Left cardiac atrium (tissue), 4 donors: ENCODE data around the gene PARM1. TPM values are rescaled to one million over a fixed set of nuclear protein-coding genes. Genes with fewer than 3 reads are reported as not detected.
"Not testable (repeated sequence)": the region's sequence is repeated elsewhere in the genome, so short reads cannot be mapped to it uniquely, and the experiment has no call there.

ENCODE experiments used
- ATAC-seq, 2 donors: fragments of 200-7000 bp; cut with Tn5 transposase; one replicate each; pipeline ENCODE4 v1.9.1; 2020; ENCODE audit warnings: mild to moderate bottlenecking in 2 of 2, moderate library complexity in 2 of 2
- DNase-seq: peaks from one replicate; pipeline ENCODE4 v3.0.0-alpha.2; 2020
- intact Hi-C, 2 donors: fragments of 100-400 bp; cut with DNase I; formaldehyde crosslinking; loops; one replicate each; pipeline versions ENCODE4 v1.14.1 to v1.15.1; 2022 to 2023
- total RNA-seq, 2 donors: library from RNA; stranded (reverse); fragmentation: NEBNext Ultra II Directional; extraction: Animal tissue kit (Norgen Biotek cat#: 25700); gene quantifications; one replicate each; pipeline ENCODE4 v1.2.1, GENCODE V29; 2021
- donor health status: DM: no; HTN: yes; CAD: no.
- donor health status: DM: no; HTN: yes; CAD: no; lungs with severe emphysema.
- donor health status: DM: yes; HTN: yes; CAD: no.
- donor health status: Dilated cardiomyopathy.

PARM1 gene
- total RNA-seq, 2 donors from 2014 or later = 89.1 to 91.8 TPM

DNA sequence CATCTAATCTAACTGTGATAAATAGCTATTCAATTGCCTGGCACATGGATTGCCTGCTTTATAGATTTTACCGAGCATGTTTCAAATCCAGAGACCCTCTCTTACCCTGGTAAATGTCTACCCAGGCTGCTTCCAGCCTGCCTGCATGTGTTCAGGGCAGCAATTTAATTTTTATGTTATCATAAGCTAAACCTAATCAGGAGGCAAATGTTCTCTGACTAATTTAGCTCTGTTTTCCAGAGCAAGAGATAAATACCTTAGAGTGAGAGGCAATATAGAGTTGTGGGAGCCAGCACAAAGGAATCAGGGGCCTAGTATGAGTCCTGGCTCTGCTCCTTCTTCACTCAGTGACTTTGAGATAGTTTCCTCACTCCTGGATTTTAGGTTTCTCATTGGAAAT is 37.7 kb downstream of the PARM1 start:
- DNase-seq = no peak
- intact Hi-C loops = loop anchor here in 1 of 2 donors (10.0 kb wide), 1 partner anchor 84 kb away; no protein-coding TSS in a partner anchor
- peak in 1 of 2 donors; percentile 16 for ATAC-seq

DNA sequence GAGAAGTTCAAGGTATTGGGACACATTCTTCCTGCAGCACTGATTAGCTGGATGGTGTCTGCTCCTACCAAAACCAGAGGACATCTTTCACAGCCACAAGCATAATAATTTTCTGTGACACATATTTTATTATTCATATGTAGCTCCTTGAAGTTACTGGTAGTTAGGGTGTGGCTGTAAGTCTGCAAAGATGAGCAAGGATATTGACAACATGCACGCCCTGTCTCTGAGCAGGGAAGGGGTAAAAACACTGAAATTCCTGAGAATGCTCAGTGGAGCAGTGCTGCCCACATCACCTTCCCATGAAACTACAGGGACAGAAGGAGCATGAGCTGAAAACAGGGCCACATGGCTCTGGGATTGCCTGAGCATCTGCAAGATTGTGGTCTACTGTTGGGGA is 38.9 kb downstream of the PARM1 start:
- intact Hi-C loops = loop anchor here in 1 of 2 donors (10.0 kb wide), 1 partner anchor 83 kb away; no protein-coding TSS in a partner anchor
- ATAC-seq (no peak), DNase-seq (no peak)

DNA sequence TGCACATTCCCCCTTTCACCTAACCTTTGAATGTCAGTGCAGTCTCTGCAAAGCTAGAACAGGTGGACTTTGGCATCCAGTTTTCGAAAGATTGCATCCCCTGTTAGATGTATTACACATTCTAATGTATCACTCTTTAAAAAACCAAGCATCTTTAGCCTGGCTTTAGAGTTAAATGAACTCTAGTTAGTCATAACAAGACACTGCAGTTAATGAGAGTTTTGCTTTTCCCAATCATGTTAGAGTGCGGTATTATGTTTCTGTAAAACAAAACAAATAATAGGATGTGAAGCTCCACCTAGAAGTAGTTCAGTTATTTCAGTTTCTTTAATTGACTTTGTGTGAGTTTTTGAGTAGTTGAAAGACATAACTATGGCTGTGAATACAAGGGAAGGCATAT is 42.2 kb downstream of the PARM1 start:
- intact Hi-C loops = loop anchor here in 1 of 2 donors (10.0 kb wide), 1 partner anchor 80 kb away; no protein-coding TSS in a partner anchor
- DNase-seq (no peak), ATAC-seq (no peak)

DNA sequence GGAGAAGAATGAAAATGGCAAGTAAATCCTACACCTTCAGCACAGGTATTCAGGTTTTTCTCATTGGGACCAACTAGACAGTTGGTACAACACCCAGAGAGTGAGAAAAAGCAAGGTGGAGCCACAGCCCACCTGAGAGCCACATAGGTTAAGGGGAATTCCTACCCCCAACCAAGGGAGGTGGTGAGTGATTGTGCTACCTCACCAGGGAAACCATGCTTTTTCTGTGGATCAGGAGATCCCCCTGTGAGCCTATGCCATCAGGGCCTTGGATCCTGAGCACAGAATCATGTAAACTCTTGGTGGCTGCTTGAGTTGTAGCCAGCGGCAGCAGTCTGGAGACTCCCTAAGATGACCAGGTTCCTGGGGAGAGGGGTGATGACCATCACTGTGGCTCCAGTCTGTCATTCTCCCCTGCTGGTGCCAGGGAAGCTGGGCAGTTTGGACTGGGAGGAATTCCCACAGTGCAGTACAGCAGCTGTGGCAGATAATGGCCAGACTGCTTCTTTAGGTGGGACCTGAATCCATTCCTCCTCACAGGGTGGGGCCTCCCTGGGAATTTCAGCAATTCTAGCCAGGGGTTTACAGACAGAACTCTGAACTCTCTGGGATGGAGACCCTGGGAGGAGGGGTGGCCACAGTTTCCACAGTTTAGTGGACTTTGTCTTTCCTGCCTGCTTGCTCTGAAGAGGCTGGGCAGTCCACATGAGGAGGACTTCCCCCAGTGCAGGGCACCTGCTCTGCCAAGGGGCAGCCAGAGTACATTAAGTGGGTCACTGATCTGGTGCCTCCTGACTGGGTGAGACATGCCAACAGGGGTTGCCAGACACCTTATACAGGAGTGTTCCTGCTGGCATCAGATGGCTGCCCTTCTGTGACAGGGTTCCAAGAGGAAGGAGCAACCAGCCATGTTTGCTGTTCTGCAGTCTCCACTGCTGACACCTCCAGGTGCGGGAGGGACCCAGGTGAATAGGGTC is 43.2 kb downstream of the PARM1 start:
- ATAC-seq = peak in 1 of 2 donors; percentile 30
- intact Hi-C loops = loop anchor here in 1 of 2 donors (10.0 kb wide), 1 partner anchor 79 kb away; no protein-coding TSS in a partner anchor
- DNase-seq = peak; percentile 18

DNA sequence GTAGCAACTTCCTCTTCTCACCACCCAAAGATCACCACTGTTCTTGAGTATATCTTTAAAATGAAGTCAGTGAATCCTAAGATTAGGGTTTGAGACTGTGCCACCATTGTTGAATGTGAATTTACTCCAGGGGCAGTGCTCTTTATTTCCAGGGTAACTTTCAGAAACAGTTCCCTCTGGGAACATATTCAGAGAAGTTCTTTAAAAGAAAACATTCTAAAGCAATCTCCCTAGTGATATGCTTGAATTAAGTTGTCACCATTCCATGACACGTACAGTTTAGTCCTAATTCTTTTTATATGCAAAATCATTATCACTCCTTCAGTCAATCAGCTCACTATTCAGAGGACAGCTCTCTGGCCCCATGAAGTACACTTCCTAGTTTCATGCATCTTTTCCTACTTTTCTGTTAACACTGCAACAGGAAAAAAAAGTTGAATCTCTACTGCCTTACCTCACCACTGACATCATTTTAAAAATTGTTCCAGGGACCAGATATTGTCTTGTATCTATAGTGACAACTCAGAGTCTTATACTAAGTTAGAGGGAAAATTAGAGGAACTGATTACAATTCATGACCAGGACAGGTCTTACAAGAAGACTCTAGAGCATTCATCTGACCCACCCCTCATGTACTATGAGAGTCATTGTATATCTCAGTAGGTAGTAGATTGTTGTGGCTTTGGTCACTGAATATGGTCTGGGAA is 49.8 kb downstream of the PARM1 start:
- DNase-seq (no peak), ATAC-seq (no peak)
- intact Hi-C loops = no loop called here

DNA sequence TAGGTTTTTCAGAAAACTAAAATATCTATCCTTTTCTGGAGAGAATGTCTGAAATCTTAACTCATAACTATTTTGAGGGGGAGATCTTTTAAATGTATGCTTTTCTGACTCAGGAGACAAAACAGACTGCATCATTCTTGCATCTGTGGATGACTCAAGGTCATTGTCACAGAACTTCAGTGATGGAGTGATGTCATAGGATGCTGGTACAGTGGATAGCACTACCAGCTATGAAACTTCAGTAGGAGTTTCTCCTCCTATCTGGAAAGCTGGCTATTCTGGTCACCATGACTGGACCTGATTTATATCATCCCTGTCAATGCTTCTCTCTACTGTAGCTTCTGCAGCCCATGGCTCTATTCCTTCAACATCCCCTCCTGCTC is 50.3 kb downstream of the PARM1 start:
- DNase-seq (no peak), ATAC-seq (peak in 1 of 2 donors; percentile 35)
- intact Hi-C loops = no loop called here

DNA sequence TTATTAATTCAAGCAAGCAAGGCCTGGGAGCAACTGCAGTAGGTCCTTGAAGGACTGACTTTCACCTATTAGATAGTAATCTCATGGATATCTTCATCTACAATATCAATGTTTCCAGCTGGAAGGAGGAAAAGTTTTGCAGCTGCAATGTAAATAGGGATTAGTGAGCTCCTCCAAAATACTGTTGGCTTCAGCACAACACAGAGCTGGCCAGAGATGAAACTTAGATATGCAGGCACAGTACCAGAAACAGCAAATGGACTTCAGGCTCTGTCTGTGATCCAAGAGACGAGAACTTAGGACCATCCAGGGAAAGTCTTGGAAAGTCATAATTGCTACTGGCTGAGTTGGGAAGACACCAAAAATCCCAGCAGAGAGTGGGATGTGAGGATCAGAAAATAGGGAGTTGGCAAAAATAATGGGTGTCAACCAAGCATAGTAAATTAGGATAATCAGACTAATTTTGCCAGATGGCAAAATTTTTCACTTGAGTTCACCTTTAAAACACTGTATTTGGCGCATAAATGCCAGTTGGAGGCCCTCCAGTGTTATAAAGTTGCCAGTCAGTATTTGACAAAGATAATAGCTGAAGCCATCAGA is 57.5 kb downstream of the PARM1 start:
- no peak for DNase-seq
- peak in 1 of 2 donors; percentile 65 for ATAC-seq
- intact Hi-C loops = no loop called here

DNA sequence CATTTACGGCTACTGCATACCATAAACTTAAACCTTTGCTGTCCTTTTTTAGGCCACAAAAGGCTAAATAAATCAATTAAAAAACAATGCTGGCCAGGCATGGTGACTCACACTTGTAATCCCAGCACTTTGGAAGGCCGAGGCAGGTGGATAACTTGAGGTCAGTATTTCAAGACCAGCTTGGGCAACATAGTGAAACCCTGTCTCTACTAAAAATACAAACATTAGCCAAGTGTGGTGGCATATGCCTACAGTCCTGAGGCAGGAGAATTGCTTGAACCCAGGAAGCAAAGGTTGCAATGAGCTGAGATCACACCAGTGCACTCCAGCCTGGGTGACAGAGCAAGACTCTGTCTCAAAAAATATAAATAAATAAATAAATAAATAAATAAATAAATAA is 61.5 kb downstream of the PARM1 start:
- intact Hi-C loops, ATAC-seq, DNase-seq: not testable (repeated sequence)

DNA sequence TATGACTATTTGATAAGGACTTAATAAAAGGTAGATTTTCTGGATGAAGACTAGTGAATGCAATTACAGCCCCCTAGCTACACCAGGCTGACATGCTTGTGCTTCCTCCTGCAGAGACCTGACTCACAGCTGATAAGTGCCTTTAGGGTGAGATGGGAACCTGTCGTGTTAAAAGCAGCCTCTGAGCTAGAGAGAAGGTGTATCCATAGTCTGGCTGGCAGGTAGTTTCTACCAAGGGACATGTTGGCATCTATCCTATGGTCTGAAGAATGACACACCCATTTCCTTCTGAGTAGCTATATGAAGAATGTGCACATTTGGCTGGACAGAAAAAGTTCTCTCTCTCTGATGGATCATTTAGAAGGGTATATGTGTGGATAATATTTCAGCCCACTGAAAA is 64.1 kb downstream of the PARM1 start:
- peak in 1 of 2 donors; percentile 53 for ATAC-seq
- no peak for DNase-seq
- intact Hi-C loops = no loop called here

DNA sequence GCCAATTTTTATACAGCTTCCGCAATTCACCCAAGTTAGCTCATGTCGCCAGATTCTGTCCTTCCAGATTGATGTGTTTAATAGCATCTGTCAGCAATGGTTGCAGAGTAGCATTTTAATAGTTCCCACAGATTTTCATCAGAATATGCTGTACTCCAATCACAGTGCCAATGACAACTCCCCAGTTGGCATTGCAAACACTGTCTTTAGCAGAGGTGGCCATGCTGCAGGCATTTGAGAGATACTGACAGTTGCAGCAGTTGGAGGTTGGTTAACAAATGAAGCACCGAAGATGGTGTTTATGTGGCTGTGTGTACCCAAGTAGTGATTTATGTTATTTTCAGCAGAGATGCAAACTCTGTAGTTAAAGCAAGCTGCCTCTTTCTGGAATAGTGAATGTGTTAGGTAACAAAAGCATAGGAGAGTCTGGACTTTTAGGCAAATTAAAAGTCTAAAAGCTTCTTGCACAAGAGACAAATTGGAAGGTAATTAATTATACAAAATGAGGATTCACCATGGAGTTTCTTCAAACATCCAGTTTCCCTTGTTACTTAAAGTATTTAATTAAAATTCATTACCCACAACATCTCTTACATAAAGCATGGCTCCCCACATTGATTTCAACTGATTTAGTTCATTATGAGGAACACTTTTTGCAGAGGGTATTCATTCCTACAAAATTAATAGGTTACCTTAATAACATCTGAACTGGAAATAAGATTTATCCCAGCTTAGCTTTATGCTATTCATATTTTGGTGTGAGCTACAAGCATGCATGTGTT is 65.2 kb downstream of the PARM1 start:
- DNase-seq (no peak), ATAC-seq (no peak)
- intact Hi-C loops = no loop called here

DNA sequence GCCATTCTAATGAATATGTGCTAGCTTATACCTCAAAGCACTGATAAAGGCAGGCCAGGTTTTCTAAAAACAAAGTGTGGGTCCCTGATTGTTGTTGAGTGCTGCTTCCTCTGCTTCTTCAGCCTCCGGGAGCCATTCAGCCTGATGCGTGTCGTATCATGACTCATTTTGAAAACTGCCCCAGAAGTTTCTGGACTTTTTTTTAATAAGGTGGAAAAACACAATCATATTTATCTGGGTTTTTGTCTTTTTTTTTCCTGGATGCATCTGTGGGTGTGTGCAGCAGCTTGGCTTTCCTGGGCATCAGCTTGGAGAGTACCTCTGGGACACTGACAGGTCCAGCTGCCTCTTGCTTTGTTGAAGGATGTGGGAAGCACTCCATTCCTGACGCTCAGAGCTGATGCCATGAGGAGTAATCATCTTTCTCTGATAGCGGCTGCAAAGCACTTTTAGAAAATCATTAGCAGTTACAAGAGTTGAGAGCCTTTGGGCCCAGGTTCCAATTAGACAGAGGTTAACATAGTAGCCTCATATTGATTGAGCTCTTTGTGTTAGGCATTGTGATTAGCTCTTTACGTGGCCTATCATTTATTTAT is 66.9 kb downstream of the PARM1 start:
- intact Hi-C loops = no loop called here
- peak; percentile 68 to 70 for ATAC-seq
- no peak for DNase-seq

DNA sequence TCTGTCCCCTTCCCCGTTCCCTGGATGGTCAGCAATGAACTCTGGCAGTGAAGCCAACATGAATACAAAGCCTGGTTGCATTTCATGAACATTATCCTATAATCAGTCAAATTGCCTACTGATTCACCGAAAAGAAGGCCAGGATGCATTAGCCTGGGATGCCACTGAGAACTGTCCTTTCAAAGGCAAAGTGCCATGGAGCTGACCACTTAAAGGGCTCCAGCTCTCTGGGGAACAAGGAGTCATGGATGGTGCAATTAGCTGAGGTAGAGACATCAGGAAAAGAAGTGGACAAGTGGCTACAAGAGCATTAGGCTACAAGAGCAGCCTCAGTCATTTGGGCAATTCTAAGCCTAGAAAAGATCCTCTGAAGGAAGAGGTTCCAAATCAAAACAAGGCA is 69.0 kb downstream of the PARM1 start:
- intact Hi-C loops = no loop called here
- ATAC-seq (no peak), DNase-seq (no peak)

DNA sequence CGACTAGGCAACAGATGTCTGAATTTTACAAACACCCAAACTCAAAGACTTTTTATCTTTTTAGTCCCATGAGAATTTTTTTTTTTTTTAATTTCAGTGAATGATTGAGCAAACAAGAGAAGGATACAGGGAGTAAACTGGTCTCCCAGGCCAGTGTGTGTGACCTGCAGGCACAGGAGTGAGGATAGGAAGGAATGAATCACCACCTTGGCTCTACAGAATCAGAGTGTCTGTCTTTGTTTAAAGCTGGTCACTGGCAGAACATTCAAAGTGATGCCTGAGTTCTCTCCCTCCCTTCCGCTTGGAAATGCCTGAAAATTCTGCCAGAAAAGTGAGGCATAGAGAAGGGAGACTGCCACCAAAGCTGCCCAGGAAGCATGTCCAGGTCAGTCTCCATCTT is 69.5 kb downstream of the PARM1 start:
- no peak for DNase-seq
- ATAC-seq = peak in 1 of 2 donors; percentile 38
- intact Hi-C loops = no loop called here

DNA sequence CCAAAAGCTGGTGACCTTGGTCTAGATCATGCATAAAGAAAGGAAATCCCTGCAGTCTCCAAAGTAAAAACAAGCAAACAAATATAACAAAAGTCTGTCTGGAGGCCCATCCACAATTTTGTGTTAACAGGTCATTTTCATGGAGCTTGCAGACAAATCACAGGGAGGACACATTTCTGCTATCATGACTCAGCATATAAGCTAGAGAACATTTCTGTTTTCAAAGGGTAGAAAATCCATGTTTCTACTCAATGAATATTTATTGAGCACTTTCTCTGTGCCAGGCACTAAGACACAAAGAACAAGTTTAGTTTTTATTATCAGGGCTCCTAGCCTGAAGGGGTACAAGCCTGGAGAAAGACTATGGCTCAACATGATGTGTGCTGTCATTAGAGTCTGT is 71.1 kb downstream of the PARM1 start:
- ATAC-seq = no peak
- intact Hi-C loops = no loop called here
- DNase-seq = no peak

DNA sequence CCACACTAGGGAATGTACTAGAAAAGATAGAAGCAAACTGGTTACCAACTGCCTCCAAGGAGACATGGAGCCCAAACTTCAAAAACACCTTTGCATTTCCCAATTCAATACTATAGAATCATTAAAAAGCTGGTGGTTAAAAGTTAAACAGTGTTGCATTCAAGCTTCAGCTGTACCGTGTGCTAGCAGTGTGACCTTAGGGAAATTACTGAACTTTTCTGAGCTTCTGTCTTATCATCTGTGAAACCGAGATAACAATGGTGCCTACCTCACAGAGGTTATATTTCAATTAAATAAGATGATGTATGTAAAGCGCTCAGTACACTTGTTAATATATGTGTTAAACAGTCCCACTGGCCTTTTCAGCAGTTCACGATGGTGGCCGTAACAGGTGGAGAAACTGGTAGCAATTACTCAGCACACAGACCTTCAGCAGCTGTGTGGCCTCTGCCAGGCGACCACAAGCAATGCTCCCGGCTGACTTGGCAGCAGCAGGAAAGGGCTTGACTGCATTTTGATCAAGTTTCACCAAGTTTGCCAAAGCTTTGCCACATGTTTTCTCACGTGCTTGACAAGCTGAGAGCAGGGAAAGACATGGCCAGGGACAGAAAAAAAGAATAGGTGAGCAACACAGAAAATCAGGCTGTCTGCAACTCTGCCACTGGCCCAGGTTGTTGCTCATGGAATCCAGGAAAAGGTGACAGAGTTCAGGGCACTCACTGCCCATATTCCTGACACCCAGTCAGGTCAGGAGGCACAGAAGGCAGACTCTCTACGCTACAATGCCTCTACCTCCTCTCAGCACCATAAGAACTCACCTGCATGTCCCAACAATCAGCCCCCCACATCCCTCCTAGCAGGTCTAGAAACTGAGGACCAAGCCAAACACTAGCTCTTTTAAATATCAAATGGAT is 72.1 kb downstream of the PARM1 start:
- peak; percentile 62 to 71 for ATAC-seq
- intact Hi-C loops = no loop called here
- no peak for DNase-seq

DNA sequence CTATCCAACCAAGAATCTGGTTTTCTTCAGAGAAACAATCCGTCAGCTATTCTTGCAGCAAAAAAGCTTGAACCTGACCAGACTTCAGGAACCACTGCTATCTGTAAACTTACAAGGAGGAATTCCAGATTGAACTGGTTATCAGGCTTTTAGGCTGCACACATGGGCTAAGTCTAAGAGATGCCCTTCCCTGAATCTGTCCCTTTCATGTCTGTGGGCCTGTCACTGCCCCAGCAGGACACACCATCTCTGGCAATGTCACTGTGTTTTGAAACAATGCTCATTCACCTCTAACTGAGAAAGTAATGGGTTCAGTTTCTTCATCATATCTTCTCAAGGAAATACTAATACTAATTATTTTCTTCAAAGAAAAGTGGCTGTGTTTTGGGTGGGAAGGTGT is 72.8 kb downstream of the PARM1 start:
- intact Hi-C loops = no loop called here
- ATAC-seq = no peak

DNA sequence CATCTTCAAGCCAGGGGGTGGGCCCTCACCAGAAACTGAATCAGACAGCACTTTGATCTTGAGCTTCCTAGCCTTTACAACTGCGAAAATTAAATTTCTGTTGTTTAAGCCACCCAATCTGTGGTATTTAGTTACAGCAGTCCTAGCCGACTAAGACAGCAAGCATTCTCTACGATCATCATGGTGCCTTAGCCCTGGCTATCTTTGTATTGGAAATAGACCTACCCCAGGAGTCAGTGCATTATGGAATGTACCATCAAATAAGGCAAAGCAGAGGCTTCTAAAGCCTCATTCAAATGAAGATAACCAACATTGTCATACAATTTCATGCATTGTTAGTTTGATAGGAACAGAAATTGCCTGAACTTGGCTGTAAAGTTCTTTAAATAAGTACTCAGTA is 75.0 kb downstream of the PARM1 start:
- DNase-seq (no peak), ATAC-seq (no peak)
- intact Hi-C loops = no loop called here

More for the DNA sequence above, 72.8 kb downstream of the PARM1 start:
- DNase-seq = no peak
